Measurements from ENCODE around the gene IRAG1. TPM values are rescaled to one million over a fixed set of nuclear protein-coding genes. Genes with fewer than 3 reads are reported as not detected.

The IRAG1 gene
- polyA plus RNA-seq, 1 donor from 2014 or later, result 0.14 TPM

- no peaks in the 10 kb centered on the region for H3K36me3 ChIP-seq (ENCODE audit: insufficient read depth, low read length)
- H3K9me2 ChIP-seq (ENCODE audit: insufficient read depth, low read length), result no peaks in the 10 kb centered on the region
- H3K4me2 ChIP-seq (ENCODE audit: low read length), result no peak overlapping the region
- H3F3A ChIP-seq (ENCODE audit: insufficient read depth, low read length, poor library complexity, severe bottlenecking), result no peaks in the 10 kb centered on the region
- no peaks in the 10 kb centered on the region for H3K9me3 ChIP-seq (ENCODE audit: low read length)
- no peak for TF ChIP-seq TAF1 (IDR thresholded peaks at IDR 0.05; ENCODE audit: low read depth)
- no peak for TF ChIP-seq RAD21 (conservative IDR thresholded peaks at IDR 0.05)
- TF ChIP-seq POLR2AphosphoS5 (IDR thresholded peaks at IDR 0.05), result no peak
- H3K9ac ChIP-seq (ENCODE audit: low read length), result no peak overlapping the region
- H2AFZ ChIP-seq (ENCODE audit: low read depth, low read length), result no peak overlapping the region
- H3K79me2 ChIP-seq (replicated peaks; ENCODE audit: insufficient read depth, low read length), result no peaks in the 10 kb centered on the region
- no peak overlapping the region for H3K4me3 ChIP-seq (ENCODE audit: low read length)
- no peak overlapping the region for H3K27ac ChIP-seq (ENCODE audit: low read length)
- H4K20me1 ChIP-seq (ENCODE audit: insufficient read depth), result no peaks in the 10 kb centered on the region
- no peaks in the 10 kb centered on the region for H3K27me3 ChIP-seq (ENCODE audit: insufficient read depth, low read depth, low read length)
These were observed 20.0 kb downstream of the IRAG1 start for GRCh38 chr11:10673501-10674062.

DNA sequence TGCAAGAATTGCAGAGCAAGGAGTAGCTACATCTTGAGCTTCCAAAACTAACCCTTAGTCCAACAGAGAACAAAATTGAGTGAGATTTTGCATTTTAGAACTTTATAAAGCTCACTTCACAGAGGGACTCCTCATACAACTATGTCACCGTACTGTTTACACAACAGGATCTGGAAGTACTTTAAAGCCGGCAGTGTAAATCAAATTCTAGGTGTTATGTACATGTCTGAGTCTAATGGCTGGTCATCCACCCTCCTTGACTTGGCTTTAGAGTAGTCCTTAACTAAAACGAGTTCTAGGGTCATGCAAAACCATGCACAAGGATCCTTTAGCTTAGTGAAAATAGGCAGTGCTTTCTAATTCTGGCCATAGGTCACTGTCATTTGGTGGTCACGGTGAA is 23.5 kb downstream of the IRAG1 start:
- no peaks in the 10 kb centered on the region for H3K79me2 ChIP-seq (replicated peaks; ENCODE audit: insufficient read depth, low read length)
- no peaks in the 10 kb centered on the region for H3K9me2 ChIP-seq (ENCODE audit: insufficient read depth, low read length)
- no peaks in the 10 kb centered on the region for H3K9me3 ChIP-seq (ENCODE audit: low read length)
- H2AFZ ChIP-seq (ENCODE audit: low read depth, low read length), result no peak overlapping the region
- no peaks in the 10 kb centered on the region for H4K20me1 ChIP-seq (ENCODE audit: insufficient read depth)
- H3K4me3 ChIP-seq (ENCODE audit: low read length), result no peak overlapping the region
- H3K9ac ChIP-seq (ENCODE audit: low read length), result no peak overlapping the region
- TF ChIP-seq EZH2 (IDR thresholded peaks at IDR 0.05; ENCODE audit: borderline replicate concordance, insufficient read depth, low read length, poor library complexity, severe bottlenecking) (no peak), RAD21 (conservative IDR thresholded peaks at IDR 0.05) (no peak), EP300 (conservative IDR thresholded peaks at IDR 0.05; ENCODE audit: poor library complexity, severe bottlenecking) (no peak)
- H3K27ac ChIP-seq (ENCODE audit: low read length), result no peak overlapping the region
- H3K36me3 ChIP-seq (ENCODE audit: insufficient read depth, low read length), result no peaks in the 10 kb centered on the region
- H3K27me3 ChIP-seq (ENCODE audit: insufficient read depth, low read depth, low read length), result no peaks in the 10 kb centered on the region
- H3K4me2 ChIP-seq (ENCODE audit: low read length), result no peak overlapping the region
- no peaks in the 10 kb centered on the region for H3F3A ChIP-seq (ENCODE audit: insufficient read depth, low read length, poor library complexity, severe bottlenecking)

GRCh38 chr11:10669258-10670033 is 24.1 kb downstream of the IRAG1 start:
- Histone ChIP-seq H2AFZ (ENCODE audit: low read depth, low read length) (no peak overlapping the region), H3K9me3 (ENCODE audit: low read length) (no peaks in the 10 kb centered on the region), H3K27ac (ENCODE audit: low read length) (no peak overlapping the region), H3F3A (ENCODE audit: insufficient read depth, low read length, poor library complexity, severe bottlenecking) (no peaks in the 10 kb centered on the region), H3K36me3 (ENCODE audit: insufficient read depth, low read length) (no peaks in the 10 kb centered on the region), H3K9me2 (ENCODE audit: insufficient read depth, low read length) (no peaks in the 10 kb centered on the region), H3K4me2 (ENCODE audit: low read length) (no peak overlapping the region), H3K27me3 (ENCODE audit: insufficient read depth, low read depth, low read length) (no peaks in the 10 kb centered on the region), H4K20me1 (ENCODE audit: insufficient read depth) (no peaks in the 10 kb centered on the region), H3K79me2 (replicated peaks; ENCODE audit: insufficient read depth, low read length) (no peaks in the 10 kb centered on the region), H3K9ac (ENCODE audit: low read length) (no peak overlapping the region), H3K4me3 (ENCODE audit: low read length) (no peak overlapping the region)
- TF ChIP-seq EP300 (conservative IDR thresholded peaks at IDR 0.05; ENCODE audit: poor library complexity, severe bottlenecking) (no peak), POLR2AphosphoS5 (IDR thresholded peaks at IDR 0.05) (no peak)
- TF ChIP-seq, protein P1, sequence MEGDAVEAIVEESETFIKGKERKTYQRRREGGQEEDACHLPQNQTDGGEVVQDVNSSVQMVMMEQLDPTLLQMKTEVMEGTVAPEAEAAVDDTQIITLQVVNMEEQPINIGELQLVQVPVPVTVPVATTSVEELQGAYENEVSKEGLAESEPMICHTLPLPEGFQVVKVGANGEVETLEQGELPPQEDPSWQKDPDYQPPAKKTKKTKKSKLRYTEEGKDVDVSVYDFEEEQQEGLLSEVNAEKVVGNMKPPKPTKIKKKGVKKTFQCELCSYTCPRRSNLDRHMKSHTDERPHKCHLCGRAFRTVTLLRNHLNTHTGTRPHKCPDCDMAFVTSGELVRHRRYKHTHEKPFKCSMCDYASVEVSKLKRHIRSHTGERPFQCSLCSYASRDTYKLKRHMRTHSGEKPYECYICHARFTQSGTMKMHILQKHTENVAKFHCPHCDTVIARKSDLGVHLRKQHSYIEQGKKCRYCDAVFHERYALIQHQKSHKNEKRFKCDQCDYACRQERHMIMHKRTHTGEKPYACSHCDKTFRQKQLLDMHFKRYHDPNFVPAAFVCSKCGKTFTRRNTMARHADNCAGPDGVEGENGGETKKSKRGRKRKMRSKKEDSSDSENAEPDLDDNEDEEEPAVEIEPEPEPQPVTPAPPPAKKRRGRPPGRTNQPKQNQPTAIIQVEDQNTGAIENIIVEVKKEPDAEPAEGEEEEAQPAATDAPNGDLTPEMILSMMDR (IDR thresholded peaks at IDR 0.05; ENCODE audit: poor library complexity, severe bottlenecking), result no peak

DNA sequence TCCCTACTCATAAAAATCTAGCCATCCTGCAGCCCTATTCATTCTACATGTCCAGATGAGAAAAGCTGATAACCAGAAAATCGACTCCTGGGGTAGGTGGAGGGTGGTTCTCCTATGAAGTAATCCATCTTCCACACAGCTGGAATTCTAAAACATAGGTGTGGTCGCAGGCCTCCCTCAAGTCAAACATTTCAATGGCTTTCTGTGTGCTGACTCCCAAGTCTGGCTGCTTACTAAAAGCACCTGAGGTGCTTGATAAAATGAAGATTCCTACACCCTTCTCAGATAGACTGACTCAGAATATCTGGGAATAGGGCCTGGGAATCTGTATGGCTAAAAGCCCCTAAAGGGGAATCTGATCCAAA is 26.1 kb downstream of the IRAG1 start:
- TF ChIP-seq SMC3 (conservative IDR thresholded peaks at IDR 0.05; ENCODE audit: poor library complexity), result no peak
- TF ChIP-seq POLR2AphosphoS5 (IDR thresholded peaks at IDR 0.05), result no peak
- no peak for TF ChIP-seq TAF1 (IDR thresholded peaks at IDR 0.05; ENCODE audit: low read depth)
- TF ChIP-seq EP300 (conservative IDR thresholded peaks at IDR 0.05; ENCODE audit: poor library complexity, severe bottlenecking), result no peak
- no peaks in the 10 kb centered on the region for H3K36me3 ChIP-seq (ENCODE audit: insufficient read depth, low read length)
- no peak overlapping the region for H3K9ac ChIP-seq (ENCODE audit: low read length)
- no peak overlapping the region for H2AFZ ChIP-seq (ENCODE audit: low read depth, low read length)
- no peaks in the 10 kb centered on the region for H4K20me1 ChIP-seq (ENCODE audit: insufficient read depth)
- H3K27ac ChIP-seq (ENCODE audit: low read length), result no peak overlapping the region
- H3K79me2 ChIP-seq (replicated peaks; ENCODE audit: insufficient read depth, low read length), result no peaks in the 10 kb centered on the region
- H3K27me3 ChIP-seq (ENCODE audit: insufficient read depth, low read depth, low read length), result no peaks in the 10 kb centered on the region
- no peaks in the 10 kb centered on the region for H3K9me3 ChIP-seq (ENCODE audit: low read length)
- H3K4me2 ChIP-seq (ENCODE audit: low read length), result no peak overlapping the region
- no peaks in the 10 kb centered on the region for H3F3A ChIP-seq (ENCODE audit: insufficient read depth, low read length, poor library complexity, severe bottlenecking)
- no peak overlapping the region for H3K4me3 ChIP-seq (ENCODE audit: low read length)
- no peaks in the 10 kb centered on the region for H3K9me2 ChIP-seq (ENCODE audit: insufficient read depth, low read length)

Measured in neural cell (in vitro differentiated cells).